GM19395 (cell line): ENCODE measurements around the gene TRAPPC2.
"Not testable (repeated sequence)": the region's sequence is repeated elsewhere in the genome, so short reads cannot be mapped to it uniquely, and the experiment has no call there.

Source experiments
- ATAC-seq: cut with Tn5 transposase; IDR thresholded peaks from one replicate; pipeline ENCODE4 v1.9.1; 2021; ENCODE audit warnings: mild to moderate bottlenecking, moderate library complexity; ENCODE audit not compliant: unreplicated experiment

Gene TRAPPC2

DNA sequence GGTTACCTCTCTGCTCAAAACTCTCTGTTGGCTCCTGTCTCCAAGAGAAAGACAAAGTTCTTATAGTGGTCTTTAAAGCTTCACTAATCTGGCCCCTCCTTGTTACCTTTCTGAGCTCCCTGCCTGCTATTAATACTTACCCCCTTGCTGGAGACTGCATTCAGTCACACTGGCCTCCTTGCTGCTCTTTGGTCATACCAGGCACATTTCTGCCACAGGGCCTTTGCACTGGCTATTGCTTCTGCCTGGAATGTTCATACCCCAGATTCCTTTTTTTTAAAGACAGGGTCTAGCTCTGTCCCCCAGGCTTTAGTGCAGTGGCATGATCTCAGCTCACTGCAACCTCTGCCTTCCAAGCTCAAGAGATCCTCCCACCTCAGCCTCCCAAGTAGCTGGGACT, 61.4 kb downstream of the TRAPPC2 start:
- no peak for ATAC-seq

DNA sequence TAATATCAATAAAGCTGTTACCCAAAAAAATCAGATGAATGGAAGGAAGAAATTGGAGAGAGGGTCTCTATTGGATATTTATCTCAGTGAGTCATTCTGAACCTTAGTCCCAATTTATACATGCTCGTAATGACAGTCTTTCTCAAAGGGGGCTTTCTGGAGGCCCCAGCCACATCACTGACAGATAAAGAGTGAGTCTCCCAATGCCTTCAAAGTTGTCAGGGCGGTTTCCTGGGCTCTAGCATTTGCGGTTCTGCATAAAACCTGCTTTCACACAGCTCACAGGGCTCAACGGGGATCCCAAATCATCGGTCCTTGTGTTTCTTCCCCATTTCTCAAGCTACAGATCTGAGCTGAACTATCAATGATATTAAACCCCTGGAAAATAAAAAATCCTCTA, 64.2 kb downstream of the TRAPPC2 start:
- ATAC-seq: no peak

DNA sequence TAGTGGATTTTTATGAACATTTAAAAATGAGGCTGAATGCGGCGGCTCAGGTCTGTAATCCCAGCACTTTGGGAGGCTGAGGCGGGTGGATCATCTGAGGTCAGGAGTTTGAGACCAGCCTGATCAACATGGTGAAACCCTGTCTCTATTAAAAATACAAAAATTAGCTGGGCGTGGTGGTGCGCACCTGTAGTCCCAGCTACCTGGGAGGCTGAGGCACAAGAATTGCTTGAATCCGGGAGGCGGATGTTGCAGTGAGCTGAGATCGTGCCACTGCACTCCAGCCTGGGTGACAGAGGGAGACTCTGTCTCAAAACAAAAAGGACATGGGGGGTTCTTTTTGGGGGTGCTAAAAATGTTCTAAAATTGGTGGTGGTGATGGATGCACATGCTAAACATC, 64.7 kb downstream of the TRAPPC2 start:
- not testable (repeated sequence) for ATAC-seq

DNA sequence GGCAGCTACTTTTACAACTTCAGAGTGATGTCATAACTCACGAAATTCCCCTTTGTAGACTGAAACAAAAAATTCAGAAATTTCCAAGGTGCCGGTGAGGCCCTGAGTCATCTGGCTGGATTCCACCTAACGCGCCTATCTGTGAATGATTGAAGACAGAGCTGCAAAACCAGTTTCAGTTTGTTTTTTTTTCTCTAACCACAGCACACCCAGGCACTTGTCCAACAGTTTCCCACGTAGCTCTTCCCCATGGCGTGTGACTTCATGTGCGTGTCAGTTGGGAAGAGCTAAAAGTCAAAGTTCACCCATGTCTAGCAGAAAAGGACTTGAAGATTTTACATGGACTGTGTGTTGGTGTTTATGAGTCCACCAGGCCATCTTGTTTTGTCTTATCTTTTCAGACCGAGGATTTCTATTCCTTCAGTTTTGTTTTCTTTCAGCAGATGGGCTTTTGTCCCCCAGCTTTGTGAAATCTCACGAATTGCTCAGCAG, 65.1 kb downstream of the TRAPPC2 start:
- peak; percentile 93 for ATAC-seq

DNA sequence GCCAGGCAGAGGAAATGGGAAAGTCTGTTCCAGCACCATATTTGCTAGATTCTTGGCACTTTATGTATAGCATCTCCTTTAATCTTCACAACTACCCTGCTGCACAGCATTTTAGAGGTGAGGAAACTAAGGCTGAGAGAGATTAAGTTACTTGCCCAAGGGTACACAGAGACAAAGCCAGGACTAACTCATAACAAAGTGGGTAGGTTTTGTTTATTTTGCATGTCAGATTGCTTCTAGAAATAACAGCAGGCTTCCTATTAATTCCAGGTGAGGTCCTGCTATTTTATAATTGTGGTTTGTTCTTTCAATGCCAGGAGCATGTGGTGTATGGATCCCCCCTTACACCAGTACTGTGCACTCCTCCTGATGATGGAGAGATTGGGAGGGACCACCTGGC, 66.5 kb downstream of the TRAPPC2 start:
- no peak for ATAC-seq

DNA sequence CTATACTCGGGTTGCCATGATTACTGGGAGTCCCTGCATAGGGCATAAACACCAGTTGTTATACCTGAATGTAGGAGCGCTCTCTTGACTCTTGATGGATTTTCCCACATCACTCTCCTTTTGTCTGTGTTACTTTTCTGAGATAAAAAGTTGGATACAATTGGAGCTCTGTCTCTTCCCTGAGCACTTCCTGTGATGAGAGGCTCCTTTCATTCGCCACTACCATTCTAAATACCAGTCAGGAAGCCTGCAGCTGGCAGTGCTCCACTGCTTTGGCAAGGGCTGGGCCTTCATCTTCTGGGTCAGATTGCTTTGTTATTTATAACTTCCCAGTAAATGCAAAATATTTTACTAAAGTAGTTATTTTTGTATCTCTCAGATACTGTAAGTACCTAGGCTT, 67.6 kb downstream of the TRAPPC2 start:
- ATAC-seq: no peak

DNA sequence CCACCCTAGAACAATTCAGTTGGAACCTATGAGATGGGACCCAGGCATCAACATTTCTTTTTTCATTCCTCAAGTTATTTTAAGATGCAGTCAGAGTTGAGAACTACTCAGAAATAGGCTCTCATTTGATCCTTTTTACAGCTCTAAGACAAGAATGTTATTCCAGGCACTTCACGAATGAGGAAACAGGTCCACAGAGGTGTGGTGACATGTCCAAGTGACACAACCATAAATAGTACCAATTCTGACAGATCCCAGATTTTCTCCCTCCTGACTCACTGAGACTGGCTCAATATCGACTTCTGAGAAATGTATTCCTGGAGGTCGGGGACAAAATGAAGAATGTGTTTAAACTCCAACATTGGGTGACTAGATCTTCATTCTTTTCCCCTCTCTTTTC, 70.4 kb downstream of the TRAPPC2 start:
- no peak for ATAC-seq

DNA sequence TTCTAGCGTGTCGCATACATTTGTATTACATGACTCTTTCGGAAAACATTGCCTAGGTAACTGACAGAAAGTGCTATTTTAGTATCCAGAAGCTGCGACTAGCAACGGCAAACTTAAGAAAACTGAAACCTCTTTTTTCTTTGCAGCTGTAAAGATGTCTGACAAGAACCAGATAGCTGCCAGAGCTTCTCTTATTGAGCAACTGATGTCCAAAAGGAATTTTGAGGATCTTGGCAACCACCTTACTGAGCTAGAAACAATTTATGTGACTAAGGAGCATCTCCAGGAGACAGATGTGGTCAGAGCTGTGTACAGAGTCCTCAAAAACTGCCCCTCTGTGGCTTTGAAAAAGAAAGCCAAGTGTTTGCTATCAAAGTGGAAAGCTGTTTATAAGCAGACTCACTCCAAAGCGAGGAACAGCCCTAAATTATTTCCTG, 72.0 kb downstream of the TRAPPC2 start:
- ATAC-seq: peak; percentile 59
